ENCODE measurements around the gene FADS3. TPM values are rescaled to one million over a fixed set of nuclear protein-coding genes. Genes with fewer than 3 reads are reported as not detected.

FADS3 gene
- total and polyA plus RNA-seq, 2 donors (not counting 3 experiments of a cell fraction or from before 2014, with no cell fraction given) = 216 to 346 TPM

DNA sequence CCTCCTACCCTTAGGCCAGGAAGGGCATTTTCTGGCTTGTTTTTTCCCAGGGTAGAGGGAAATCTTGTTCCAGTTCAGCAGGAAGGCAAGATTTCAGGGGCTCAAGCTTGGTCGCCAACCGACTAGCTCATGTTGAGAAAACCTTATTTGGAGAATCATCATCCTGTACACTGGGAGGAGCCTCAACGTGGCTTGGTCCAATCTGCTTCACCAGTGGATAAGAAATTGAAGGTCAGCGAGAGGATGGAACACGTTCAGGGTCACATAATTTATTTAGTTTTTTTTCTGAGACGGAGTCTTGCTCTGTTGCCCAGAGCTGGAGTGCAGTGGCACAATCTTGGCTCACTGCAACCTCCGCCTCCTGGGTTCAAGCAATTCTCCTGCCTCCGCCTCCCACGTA, 42.7 kb downstream of the FADS3 start:
- dilution Hi-C loops (cut with MboI; ENCODE audit: extremely low pct_ligation_motif_present, low sequenced_read_pairs) (no loop called here), intact Hi-C loops (cut with micrococcal nuclease) (no loop called here)
- H3K9ac ChIP-seq (replicated peaks; ENCODE audit: extremely low read depth, insufficient read depth, low read length) = no peak overlapping the region
- H3K4me2 ChIP-seq (ENCODE audit: insufficient read depth, low read length) = no peak overlapping the region
- H3K4me3 ChIP-seq (replicated peaks in 1 of 3; ENCODE audit: insufficient read depth in 1 of 3, low read depth in 1 of 3, low read length in 3 of 3) = no peak overlapping the region
- no peak overlapping the region for H3K27ac ChIP-seq (ENCODE audit: insufficient read depth, low read depth, low read length)
- ChIA-PET CTCF (interaction anchor here (0.7 to 1.3 kb wide), 2 partner anchors 23 to 233 kb away, joined by 3 read pairs; no protein-coding TSS in a partner anchor), POLR2A (no interaction called here)
- no TSS peak for BruUV-seq (replicated peaks)
- no peaks in the 10 kb centered on the region for H3K4me1 ChIP-seq (ENCODE audit: control insufficient read depth, extremely low read depth, insufficient read depth, low read length)
- FAIRE-seq (no peak), DNase-seq (ENCODE audit: low read depth, low spot score) (no peak)
- H3K36me3 ChIP-seq (ENCODE audit: control insufficient read depth in 2 of 2, extremely low read depth in 1 of 2, insufficient read depth in 2 of 2, low read length in 2 of 2) = peaks cover 35 to 45% of the 10 kb centered on the region in 2 experiments
- no peaks in the 10 kb centered on the region for H3K27me3 ChIP-seq (ENCODE audit: control insufficient read depth in 2 of 2, insufficient read depth in 2 of 2, low read length in 2 of 2)
- H4K20me1 ChIP-seq (replicated peaks; ENCODE audit: control insufficient read depth, extremely low read depth, insufficient read depth, low read length) = no peaks in the 10 kb centered on the region
- H2AFZ ChIP-seq (ENCODE audit: low read depth, low read length) = no peak overlapping the region
- no peaks in the 10 kb centered on the region for H3K9me1 ChIP-seq (replicated peaks; ENCODE audit: control insufficient read depth, extremely low read depth, insufficient read depth, low read length)
- H3K9me3 ChIP-seq (replicated peaks; ENCODE audit: control insufficient read depth, insufficient read depth, low read length) = no peaks in the 10 kb centered on the region
- H3K79me2 ChIP-seq (ENCODE audit: control insufficient read depth, insufficient read depth, low read length) = peaks cover 10% of the 10 kb centered on the region
- TF ChIP-seq MYC (IDR thresholded peaks at IDR 0.05; ENCODE audit: low read depth, low read length) (no peak), EZH2 (IDR thresholded peaks at IDR 0.05; ENCODE audit: borderline replicate concordance, low read depth, low read length, severe bottlenecking) (no peak), FOS (IDR thresholded peaks at IDR 0.05; ENCODE audit: borderline replicate concordance, insufficient read depth, low read length) (no peak), JUN (IDR thresholded peaks at IDR 0.05; ENCODE audit: borderline replicate concordance, insufficient read depth, insufficient read length, low read depth) (no peak), POLR2A (IDR thresholded peaks at IDR 0.05; ENCODE audit: low read depth, low read length) (no peak), POLR2AphosphoS5 (IDR thresholded peaks at IDR 0.05; ENCODE audit: insufficient read depth, low read depth, low read length) (no peak), GATA2 (IDR thresholded peaks at IDR 0.05; ENCODE audit: insufficient read depth, insufficient read length, low read depth, low read length) (no peak)
- TF ChIP-seq, protein P1, sequence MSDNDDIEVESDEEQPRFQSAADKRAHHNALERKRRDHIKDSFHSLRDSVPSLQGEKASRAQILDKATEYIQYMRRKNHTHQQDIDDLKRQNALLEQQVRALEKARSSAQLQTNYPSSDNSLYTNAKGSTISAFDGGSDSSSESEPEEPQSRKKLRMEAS (IDR thresholded peaks at IDR 0.05; ENCODE audit: insufficient read depth, insufficient read length) = no peak
